Measurements from ENCODE around the gene UMOD.

GRCh38 chr16:20313741-20314140, 38.8 kb downstream of the UMOD start:
- TF ChIP-seq POLR2A (IDR thresholded peaks at IDR 0.05; ENCODE audit: low read depth, low read length) (no peak), POLR2AphosphoS5 (IDR thresholded peaks at IDR 0.05; ENCODE audit: low read depth, low read length) (no peak), TAF1 (IDR thresholded peaks at IDR 0.05; ENCODE audit: borderline replicate concordance, low read depth, low read length) (no peak)
